Dermis microvascular lymphatic vessel endothelial cell (primary cell): ENCODE measurements around the gene COP1. TPM values are rescaled to one million over a fixed set of nuclear protein-coding genes. Genes with fewer than 3 reads are reported as not detected.

ENCODE experiments used
- DNase-seq, 2 donors: peaks; one replicate each; pipeline versions ENCODE4 v3.0.0 to v3.0.0-alpha.2; 2010; ENCODE audit warnings: low read depth in 2 of 2
- total RNA-seq: library from RNA; depleted of rRNA; stranded (reverse); fragments of >200 nt; gene quantifications from 2 replicates; pipeline ENCODE4 v1.2.1, GENCODE V29; 2014

The COP1 gene
- total RNA-seq, 1 donor from 2014 or later: 44.2 TPM

DNA sequence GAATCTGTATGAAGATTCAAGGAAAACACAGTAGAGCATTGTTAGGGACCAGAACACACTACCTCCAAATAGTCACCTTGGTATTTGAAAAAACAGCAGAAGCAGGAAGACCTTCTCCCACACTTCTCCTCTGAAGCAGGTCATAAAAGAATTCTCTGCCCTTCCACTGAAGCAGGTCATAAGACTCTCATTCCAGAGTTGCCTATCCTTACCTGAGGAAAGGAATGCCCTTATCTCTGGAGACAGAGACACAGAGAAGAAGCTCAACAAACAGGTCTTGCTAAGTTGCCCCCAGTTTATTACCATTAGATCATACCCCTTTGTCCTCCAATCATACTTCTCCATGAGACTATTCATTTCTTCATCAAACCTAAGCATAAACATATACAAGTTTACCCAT, 237.9 kb downstream of the COP1 start:
- DNase-seq: no peak

DNA sequence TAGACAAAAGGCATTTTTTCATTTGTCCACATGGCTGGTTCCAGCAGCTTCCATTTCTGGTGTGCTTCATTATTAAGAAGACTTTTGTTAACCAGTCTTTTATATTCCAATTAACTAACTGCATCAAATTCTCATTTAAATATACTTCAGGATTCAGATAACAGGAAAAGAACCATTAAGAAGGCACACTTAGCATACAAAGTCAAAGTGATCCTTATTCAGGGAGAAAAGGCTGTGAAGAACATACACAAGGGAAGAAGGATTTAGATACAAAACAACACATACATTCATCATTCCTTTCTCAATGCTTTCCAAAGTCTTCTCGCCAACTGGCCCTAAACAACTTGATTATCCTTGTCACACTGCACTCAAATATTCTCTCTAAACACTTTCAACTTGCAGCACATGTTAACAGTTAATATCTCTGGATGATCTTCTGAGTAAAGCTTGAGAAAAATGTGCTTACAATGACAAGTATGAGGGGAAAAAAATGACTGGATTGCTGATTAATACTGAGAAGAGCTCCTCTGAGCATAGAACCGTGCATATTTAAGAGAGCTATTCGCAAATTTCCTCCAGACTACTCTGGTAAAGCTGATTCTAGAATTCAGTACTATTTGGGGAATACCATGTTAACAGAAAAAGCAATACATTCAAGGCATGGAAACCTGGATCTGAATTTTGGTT, 238.5 kb downstream of the COP1 start:
- no peak for DNase-seq

DNA sequence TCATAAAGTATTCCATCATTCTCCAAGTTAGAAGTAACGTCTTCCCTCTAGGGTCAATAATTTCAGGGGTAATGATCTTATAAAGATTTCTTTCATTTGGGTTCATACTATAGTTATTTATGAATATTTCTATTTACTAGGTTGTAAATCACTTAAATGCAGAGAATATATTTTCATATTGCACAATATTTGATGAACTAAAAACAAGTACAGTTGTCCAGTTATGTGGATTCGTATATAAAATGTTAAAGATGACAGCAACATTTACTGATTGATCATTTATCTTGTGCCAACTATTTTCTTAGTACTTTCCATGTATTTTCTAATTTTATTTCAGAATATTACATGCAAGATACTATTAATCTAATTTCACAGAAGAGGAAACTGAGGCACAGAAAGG, 243.3 kb downstream of the COP1 start:
- no peak for DNase-seq

DNA sequence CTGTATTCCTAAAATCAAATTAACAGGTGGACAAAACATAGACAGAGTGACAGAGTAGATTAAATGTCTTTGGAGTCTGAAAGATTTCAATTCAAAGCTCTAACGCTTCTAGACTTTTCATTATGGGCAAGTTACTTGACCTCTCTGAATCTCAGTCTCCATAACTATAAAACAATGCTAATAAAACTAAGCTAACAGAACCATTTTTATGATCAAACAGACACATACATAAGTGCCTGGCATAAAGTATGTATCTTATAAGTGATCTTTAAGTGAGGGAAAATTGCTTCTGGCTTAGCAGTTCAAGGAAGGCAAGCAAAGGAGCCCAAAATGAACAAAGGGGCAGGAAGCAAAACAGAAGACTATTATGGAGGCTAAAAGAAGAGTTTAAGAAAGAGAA, 246.9 kb downstream of the COP1 start:
- no peak for DNase-seq

DNA sequence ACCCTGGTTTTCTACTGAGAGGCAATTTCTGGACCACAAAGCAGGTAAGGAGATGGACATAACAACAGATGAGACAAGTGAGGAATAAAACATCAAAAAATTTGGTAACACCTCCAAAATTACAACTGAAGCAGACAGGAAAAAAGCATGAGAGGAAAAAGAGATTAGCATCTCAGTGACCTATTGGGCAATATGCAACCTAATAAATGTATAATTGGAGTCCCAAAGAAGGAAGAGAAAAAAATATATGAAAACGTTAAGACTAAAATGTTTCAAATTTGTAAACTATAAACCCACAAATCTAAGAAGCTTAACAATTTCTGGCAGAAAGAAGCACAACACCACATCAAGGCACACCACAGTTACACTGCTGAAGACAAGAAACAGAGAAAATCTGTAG, 255.5 kb downstream of the COP1 start:
- no peak for DNase-seq

DNA sequence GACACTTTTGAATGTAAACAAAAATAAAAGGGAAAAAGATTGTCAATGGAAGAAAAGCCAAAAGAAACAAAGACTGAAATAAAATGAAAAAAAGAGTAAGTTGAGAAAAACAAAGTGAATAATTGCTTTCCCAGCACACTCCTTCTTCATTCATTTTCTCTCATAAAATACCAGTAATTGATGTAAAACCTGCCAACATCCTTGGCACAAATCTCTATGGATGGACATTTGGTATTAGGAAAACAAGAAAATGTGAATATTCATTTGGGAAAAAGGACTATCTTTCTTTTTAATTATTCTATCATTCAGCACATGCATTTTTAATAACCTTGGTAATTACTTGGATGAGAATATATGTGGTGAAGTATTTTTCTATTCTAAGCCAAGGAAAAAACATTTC, 259.3 kb downstream of the COP1 start:
- DNase-seq: no peak

DNA sequence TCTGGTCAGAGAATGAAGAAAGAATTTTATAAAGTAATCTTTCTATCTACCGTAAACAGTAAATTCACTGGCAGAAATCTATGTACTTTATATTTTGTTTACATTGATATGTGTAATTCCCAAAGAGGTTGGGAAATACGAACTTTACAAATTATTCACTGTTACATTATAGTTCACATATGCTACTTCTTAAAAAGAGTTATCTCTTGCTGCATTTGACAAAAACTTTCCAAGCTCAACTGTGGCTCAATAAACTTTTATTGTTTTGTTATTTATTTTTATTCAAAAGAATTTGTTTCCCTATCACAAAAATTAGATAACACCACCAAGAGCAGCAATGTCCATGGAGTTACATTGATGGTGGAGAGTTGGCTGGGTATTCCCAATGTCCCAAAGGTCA, 262.5 kb downstream of the COP1 start:
- DNase-seq: no peak

DNA sequence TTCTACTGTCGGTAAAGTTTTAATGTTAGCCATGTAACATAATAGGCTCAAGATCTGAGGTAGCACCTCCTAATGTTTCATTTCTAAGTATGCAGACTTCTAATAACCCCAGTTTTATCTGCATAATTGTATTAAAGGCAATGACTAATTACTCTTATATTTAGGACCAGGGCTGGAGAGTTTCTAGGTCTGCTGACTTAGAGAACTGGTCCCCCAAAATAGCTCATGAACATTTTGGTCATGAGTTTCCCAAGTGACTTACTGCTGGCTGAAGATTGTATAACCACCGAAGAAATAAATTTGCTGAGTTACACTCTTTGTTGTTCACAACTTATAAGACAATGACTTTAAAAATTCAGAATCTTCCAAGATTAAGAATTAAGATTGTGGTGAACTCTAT, 265.9 kb downstream of the COP1 start:
- no peak for DNase-seq

DNA sequence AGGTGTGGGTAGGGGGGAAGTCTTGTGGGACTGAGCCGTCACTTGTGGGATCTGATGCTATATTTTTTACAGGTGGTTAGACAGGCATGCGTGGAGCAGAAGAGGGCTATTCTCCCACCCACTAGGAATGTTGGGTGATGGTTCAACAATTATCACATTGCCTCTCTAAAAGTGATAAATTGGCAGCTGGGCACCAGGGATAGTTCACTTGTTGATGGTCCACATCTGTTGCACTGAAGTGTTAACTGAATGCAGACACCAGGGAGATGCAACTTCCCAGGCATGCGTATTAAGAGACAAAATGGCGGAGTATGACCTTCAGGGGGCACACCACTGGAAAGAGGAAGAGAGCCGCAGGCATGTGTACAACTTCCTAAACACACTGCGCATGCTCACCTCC, 270.4 kb downstream of the COP1 start:
- no peak for DNase-seq

DNA sequence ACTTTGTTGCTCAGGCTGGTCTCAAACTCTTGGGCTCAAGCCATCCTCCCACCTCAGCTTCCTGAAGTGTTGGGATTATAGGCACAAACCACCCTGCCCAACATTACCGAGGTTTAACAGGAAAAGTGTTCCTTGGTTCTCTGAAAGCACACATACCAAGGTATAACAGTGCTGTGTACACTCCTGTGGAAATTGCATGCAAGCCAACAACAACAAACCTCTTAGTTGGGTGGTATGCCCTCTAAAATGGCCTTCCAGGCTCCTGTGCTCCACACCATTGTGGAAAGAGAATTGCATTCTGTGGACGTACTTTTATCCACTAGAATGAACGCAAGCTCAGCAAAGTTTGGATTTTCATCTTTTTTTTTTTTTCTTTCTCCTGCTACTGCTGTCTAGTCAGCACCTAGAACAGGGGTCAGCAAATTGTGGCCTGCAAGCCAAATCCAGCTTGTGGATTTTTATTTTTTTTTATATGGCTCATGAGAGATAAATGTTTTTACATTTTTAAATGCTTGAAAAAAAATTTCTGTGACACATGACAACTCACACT, 271.4 kb downstream of the COP1 start:
- no peak for DNase-seq

DNA sequence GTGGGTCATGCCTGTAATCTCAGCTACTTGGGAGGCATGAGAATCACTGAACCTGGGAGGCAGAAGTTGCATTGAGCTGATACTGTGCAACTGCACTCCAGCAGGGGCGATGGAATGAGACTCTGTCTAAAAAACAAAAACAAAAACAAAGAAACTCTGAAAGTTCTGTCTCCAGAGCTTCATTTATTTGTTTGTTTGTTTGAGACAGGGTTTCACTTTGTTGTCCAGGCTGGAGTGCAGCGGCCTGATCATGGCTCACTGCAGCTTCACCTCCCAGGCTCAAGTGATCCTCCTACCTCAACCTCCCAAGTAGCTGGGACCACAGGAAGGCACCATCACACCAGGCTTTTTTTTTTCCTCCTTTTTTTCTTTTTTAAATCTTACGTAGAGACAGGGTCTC, 271.9 kb downstream of the COP1 start:
- no peak for DNase-seq

DNA sequence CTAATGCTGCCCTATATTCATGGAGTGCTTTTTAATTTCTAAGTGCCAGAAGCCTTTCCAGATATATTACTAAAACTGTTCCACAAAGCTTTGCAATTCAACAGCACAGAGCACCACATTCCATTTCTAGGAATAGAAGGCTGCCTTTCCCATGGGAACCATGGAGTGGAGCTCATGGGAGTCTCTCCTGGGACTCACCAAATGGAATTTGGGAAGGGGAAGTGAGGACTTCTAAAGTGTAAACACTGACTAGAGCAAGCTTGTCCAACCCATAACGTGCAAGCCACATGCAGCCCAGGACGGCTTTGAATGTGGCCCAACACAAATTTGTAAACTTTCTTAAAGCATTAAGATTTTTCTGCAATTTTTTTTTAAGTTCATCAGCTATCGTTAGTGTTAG, 273.3 kb downstream of the COP1 start:
- DNase-seq: no peak

DNA sequence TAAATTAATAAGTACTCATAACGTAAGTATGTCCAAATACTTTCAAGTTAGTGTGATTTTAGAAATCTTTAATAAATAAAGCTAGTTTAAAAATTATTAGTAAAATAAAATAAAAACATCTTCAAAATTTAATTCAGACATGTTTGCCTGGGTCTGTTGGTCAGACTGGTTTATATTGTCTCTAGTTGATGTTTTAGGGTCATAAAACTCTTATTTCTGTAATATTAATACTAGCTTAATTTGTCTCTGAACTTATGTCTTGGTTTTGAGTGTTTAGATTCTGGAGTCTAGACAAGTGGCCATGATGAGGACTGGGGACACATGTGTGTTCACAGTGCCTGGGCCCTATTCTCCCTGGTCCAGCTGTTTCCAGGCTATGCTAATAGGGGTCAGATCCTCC, 279.1 kb downstream of the COP1 start:
- no peak for DNase-seq

DNA sequence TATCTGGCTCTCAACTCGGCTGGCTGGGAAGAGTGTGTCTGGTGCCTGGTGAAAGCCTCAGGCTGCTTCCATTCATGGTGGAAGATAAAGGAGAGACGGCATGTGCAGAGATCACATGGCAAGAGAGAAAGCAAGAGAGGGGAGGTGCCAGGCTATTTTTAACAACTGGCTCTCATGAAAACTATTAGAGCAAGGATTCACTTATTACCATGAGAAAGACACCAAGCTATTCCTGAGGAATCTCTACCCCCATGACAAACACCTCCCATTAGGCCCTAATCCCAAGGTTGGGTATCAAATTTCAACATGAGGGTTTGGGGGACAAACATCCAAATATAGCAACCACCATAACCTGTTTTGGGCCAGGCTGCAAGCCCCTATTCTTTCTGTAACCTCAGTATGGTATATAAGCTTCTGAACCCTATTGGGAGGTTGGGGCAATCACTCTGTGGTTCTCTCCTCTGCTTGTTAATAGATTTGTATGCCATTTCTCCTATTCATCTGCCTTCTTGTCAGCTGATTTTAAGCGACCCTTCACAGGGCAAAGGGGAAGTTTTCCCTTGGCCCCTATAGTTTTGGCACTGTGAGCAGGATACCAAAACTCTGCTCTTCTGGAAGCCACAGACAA, 284.7 kb downstream of the COP1 start:
- DNase-seq: no peak

DNA sequence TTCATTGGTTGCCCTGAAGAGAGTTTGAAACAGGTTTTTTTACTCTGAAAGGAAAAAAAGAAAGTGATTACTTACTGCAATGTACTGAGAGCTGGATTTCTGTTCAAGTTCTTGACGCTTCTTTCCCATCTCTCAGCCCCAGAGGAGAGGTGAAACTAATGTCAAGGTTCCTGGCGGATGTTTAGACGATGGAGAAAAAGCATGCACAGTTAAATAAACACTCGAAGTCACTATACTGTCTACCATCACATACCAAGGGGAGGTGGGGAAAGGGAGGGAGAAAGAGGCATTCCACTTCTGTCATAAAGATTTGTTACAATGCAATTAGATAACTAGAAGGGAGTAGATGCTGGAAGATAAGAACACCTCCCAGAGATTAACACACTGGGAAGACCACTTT, 286.7 kb downstream of the COP1 start:
- DNase-seq: no peak

DNA sequence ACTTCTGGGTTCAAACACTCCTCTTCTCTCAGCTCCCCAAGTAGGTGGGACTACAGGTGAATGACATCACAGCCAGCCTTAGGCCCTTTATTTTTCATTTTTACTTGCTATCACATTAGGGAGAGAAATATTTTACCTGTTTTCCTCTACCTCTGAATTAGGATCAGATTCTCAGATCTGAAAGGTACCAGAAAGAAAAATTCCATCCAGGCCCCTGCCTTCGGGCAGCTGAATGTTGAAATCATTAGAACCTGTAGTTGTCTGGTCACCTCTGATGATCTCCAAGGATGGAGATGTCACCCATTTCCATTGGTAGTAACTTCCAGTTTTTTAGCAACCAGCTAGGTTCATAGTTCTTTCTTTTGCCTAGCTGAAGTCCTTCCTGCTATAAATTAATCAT, 288.1 kb downstream of the COP1 start:
- no peak for DNase-seq

DNA sequence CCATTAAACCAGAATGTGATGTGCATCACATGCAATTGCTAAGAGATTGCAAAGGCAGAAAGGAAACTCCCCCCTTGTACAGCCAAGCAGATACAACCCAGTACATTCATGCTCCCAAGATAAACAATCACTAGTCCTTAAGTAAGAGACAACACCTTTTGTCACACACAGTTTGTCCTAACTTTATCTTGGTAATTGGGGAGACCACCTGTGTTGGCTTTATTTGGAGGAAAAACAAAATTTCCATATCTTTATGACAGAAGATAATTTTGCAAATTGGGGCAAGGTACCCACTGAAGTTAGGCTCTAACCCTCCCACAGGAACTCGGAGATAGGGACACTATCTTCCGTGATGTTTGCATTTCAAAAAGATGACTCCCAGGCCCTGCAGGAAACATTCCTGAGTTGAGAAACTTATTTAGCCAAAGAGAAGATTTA, 288.7 kb downstream of the COP1 start:
- DNase-seq: no peak

DNA sequence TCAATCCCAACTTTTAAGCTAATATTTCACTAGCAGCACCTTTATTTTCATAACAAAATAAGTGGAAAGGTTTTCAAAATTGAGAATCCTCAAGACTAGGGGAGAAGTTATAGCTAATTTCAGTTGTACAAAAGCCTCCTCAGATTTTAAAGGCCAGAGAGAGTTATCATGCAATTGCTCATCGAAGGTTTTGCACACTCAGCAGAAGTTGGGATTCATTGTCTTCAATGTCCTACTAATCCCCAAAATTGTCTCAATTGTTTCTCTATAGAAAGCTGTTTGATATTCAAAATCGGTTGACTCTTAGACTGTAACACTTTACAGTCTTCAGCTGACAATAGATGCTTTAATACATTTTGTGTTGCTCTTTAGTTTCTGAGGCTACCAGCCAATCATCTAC, 293.0 kb downstream of the COP1 start:
- no peak for DNase-seq

DNA sequence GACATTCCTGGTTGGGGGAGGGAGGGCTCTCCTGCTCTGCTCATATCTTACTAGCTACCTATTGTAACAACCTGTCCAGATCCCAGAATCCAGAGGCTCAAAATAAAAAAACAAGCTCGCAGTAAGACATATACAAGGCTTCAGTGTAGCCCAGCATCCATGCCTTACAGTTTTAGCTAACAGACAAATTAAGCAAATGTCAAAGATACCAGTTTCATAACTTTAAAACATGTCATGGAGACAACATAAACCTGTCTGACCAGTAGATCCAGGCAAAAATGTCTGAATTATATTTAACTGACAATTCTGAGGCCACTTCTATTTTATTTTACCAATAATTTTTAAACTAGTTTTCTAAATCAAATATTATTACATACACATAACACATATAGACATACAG, 295.9 kb downstream of the COP1 start:
- DNase-seq: no peak

DNA sequence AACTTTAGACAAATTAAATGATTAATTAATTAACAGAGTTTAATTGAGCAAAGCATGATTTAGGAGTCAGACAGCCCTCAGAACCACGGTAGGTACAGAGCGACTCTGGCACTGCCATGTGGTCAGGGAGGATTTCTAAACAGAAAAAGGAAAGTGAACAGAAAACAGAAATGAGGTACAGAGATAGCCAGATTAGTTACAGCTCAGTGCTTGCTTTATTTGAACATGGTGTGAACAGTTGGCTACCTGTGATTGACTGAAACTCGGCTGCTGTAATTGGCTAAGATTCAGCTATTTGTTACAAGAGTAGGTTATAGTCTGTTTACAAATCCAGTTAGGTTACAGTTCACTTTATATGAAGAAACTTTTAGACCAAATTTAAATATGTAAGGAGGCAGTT, 300.7 kb downstream of the COP1 start:
- DNase-seq: no peak

DNA sequence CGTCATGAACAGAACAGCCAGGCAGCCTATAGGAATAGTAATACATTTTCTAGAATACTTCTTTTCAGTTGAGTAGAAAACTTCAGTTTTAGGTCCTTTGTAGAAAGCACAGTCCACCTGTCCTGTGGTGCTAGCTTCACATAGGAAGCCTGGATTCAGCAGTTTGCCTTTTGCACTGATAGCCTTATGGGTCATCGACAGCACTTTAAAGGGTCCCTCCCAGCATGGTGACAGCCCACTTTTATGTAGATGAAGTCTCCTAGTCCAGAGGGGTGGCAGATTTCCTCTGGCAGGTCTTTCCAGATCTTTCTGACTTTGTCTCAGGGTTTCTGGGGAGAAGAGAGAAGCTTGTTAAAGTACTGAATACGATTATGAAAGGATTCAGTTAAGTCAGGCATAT, 302.3 kb downstream of the COP1 start:
- no peak for DNase-seq

DNA sequence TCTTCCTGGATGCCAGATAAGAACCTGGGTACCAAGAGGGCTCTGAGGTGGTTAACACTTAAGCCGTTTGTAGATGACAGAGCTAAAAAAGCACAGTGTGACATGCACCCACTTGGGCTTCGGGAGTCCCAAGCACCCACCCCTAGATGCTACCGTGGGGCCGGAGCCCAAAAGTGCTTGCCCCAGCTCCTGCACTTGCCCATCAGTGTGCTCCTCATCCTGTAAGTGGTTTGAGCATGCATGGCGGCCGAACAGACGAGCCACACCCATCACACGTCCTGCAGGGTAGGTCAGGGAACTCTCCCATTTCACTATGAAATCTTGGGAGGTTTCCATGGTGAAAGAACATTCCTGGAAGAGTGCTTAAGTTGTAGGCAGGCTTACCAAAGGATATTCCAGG, 304.8 kb downstream of the COP1 start:
- no peak for DNase-seq

DNA sequence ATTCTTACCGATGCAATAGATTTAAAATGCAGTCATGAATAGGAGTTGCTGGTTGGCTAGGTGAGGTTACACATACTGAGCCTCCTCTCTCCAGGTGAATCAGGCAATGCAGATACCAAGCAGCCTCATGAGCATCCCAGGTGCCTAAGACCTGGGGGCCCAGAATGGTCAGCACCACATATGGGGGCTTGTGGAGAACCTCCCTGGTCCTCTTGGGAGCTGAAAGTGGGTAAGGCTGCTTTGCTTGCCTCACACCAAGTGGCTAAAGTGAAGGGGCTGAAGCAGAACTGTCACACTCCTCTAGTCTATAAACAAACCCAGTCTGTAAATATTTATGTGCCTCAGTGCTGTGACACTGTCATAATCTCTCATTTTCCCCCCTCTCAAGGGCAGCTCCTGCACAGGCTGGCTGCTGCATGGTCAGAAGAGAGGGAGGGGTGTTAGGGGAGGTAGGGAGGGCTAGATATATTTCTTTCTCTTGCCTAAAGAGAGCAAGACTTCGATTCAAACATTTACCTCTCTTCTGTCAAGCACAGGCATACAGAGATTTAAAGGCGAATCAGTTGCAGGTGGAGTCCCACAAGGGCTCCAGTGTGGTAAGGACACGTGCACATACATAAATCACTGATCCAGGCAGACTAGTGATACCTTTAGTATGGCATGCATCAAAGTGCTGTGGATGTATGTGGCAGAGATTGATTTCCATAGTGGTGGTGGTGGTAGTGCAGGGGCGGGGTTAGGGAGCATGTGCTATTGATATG, 305.8 kb downstream of the COP1 start:
- DNase-seq: no peak
